Fibroblast of pulmonary artery (primary cell): ENCODE data around the gene NEDD4L.

Experiments used
- DNase-seq: peaks from one replicate; pipeline ENCODE4 v3.0.0-alpha.2; 2010; ENCODE audit warnings: low read depth
- H3K4me3 ChIP-seq: replicated peaks from 2 replicates; pipeline ENCODE4 v1.5.1; 2011; ENCODE audit warnings: low read depth, mild to moderate bottlenecking, control low read depth, low read length, moderate library complexity
- CTCF ChIP-seq: IDR thresholded peaks from 2 replicates; pipeline ENCODE4 v1.5.1; 2011; ENCODE audit warnings: mild to moderate bottlenecking, control low read depth, low read length, inconsistent platforms; ENCODE audit errors: missing control alignments

NEDD4L gene

DNA sequence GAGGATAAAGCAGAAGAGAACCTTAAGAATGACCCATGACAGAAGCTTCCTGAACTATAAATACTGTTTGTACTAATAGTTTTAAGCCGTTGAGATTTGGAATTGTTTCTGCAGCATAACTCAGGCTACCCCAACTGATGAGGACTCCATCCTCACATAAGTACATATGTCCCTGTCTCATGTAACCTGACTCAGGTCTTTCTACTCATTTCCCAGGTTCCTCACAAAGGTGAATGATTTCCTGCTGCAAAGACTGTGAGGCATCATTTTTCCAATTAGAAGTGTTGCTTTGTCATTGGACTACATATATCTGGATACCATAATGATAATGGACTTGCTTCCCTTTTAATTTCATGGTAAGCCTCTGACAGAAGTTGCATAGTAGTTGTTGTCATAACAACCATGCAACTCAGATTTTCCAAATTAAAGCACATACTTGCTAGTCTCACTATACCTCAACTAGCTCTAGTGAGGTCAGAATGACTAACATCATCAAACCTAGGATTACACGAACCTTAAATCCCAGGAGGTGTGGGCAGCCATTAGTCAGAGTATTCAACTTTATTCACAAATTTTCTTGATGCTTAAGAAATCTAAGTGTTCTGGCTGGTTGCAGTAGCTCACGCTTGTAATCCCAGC, 38.0 kb upstream of the NEDD4L start:
- no peak for TF ChIP-seq CTCF
- peak; percentile 14 for DNase-seq
- no peak overlapping the region for H3K4me3 ChIP-seq

GRCh38 chr18:58009166-58009565, 34.9 kb upstream of the NEDD4L start:
- no peak overlapping the region for H3K4me3 ChIP-seq
- peak; percentile 39 for DNase-seq
- no peak for TF ChIP-seq CTCF

DNA sequence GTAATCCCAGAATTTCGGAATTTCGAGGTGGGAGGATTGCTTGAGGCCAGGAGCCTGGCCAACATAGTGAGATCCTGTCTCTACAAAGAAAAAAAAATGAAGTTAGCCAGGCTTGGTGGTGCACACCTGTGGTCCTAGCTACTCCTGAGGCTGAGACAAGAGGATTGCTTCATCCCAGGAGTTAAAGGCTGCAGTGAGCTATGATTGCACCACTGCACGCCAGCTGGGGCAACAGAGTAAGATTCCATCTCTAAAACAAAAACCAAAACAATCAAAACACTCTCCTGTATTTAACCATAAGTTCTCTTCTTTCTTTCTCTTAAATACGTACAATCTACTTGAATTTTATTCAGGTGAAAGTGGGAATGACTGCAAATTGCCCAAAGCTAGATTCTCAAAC, 33.8 kb upstream of the NEDD4L start:
- TF ChIP-seq CTCF = no peak
- DNase-seq = no peak
- H3K4me3 ChIP-seq = no peak overlapping the region

- no peak for TF ChIP-seq CTCF
- no peak overlapping the region for H3K4me3 ChIP-seq
- no peak for DNase-seq
These were observed 31.7 kb upstream of the NEDD4L start for GRCh38 chr18:58012356-58012755.

GRCh38 chr18:58013241-58014211, 30.5 kb upstream of the NEDD4L start:
- no peak for TF ChIP-seq CTCF
- peak; percentile 18 for DNase-seq
- no peak overlapping the region for H3K4me3 ChIP-seq

- DNase-seq = no peak
- TF ChIP-seq CTCF = no peak
- H3K4me3 ChIP-seq = no peak overlapping the region
These were observed 28.8 kb upstream of the NEDD4L start for GRCh38 chr18:58015065-58015780.
